Embryonic facial prominence (tissue), 1 donor: ENCODE measurements around the gene ACER3.
"Not testable (repeated sequence)": the region's sequence is repeated elsewhere in the genome, so short reads cannot be mapped to it uniquely, and the experiment has no call there.

Source experiments
- DNase-seq: peaks from one replicate; pipeline ENCODE4 v3.0.0-alpha.2; 2016; ENCODE audit errors: extremely low spot score

ACER3 gene

DNA sequence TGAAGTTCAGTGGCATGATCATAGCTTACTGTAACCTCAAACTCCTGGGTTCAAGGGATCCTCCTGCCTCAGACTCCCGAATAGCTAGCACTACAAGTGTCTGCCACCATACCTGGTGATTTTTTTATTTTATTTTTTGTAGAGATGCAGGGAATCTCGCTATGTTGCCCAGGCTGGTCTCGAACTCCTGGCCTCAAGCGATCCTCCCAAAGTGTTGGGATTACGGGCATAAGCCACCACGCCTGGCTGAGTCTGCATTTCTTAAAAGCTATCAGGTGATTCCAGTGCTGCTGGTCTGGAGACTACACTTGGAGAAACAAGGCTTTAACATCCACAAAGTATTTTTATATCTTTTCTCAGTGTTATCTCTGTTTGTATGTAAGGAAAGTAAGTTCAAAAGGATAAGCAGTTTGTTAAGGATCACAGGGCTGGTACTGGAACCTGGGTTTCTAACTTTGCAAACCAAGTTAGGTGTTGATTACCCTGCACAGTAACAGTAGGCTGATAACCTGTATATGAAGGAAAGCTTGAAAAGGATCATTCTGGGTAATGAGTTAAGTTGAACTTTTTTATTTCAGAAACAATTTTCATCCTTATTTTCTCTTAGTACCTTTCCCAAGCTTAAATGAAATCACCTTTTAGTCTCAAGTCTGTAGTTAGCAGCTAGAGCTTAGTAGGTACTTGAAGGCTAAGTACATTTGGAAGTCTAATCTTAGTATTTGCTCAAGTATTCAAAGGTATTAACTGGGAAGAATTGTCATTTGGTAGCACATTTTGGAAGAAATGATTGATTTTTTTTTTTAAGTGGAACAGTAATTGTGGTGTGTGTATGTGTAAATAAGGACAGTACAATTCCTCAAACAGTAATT, 12.5 kb downstream of the ACER3 start:
- no peak for DNase-seq

DNA sequence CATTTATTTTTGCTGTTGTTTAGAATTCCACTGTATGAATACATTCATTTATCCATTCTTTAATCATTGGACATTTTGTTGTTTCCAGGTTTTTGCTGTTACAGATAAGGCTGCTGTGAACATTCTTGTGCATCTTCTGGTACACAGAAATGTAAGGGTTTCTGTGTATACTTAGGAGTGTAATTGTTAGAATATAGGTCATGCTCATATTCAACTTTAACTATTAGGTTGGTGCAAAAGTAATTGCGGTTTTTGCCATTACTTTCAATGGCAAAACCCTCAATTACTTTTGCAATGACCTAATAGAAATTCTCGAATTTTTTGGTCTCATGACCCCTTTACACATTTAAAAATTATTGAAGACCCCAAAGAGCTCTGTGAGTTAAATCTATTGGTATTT, 17.3 kb downstream of the ACER3 start:
- DNase-seq: no peak

DNA sequence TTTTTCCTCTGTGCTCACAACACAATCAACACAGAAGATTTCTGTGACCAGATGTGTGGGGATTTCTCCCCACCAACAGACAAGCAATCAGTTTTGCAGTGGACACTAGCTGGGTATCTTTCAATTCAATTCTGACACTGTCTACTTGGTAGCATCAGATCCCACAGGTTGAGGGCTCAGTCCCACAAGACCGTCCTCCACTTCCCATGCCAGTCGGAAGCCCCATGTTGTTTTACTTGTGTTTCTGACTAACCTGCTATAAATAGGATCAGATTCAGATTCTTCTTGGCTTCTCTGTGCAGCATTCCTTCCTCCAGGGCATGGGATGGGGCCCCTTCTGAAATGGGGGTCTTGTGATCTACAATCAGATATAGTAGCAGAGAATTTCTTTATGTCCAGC, 19.6 kb downstream of the ACER3 start:
- no peak for DNase-seq

DNA sequence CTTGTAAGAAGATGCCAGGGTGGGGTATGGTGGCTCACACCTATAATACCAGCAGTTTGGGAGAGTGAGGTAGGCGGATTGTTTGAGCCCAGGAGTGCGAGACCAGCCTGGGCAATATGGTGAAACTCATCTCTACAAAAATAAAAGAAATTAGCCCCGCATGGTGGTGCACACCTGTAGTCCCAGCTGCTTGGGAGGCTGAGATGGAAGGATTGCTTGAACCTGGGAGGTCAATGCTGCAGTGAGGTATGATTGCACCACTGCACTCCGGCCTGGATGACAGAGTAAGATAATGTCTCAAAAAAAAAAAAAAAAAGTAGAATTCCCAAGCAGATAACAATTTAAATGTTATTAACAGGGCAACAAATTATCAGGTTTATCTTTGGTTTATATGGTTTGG, 20.2 kb downstream of the ACER3 start:
- DNase-seq: no peak

DNA sequence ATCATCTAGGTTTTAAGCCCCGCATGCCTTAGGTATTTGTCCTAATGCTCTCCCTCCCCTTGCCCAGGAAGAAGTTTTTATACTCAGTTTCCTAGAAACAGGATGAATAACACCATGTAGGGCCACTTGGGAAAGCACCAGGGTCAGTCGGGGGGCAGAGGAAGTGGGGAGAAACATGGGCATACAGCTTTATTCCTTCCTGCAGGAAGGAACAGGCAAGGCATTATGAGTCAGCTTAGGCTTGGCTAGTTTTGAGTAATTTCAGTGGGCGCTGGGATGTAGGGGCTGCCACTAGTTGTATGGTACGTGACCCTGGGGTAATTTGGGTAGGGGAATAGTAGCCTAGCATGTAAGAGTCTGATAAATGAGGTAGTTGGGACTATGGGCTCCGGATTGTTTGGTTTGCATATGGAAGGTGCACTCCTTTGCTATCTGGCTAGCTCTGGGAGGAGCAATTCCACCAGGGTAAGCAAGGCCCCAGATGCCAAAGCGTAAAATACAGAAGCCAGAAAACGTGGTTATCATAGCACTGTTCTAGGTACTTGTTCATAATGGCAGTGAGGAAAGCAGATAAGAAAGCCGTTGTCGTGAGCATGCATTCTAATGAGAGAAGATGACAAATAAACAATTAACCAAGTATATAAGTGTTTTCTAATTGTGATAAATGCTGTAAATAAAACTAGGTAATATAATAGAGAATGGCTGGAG, 24.8 kb downstream of the ACER3 start:
- DNase-seq: no peak

DNA sequence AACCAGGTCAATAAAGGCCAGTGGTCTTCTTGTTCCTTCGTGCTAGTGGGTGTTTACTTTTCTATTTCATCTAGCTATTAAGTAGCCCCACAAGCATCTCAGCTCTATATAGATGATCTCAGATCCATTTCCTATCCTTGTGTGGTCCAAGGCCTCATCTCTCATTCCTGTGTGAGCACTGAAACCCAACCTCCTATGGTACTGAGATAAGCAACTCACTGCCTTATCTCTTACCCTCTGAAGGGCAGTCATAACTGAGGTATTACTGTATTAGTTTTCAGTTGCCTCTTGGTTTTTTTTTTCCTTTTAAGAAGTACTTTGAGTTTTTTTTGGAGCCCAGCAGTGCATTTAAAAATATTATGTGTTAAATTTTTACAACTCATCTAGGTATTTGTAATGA, 28.3 kb downstream of the ACER3 start:
- DNase-seq: no peak

DNA sequence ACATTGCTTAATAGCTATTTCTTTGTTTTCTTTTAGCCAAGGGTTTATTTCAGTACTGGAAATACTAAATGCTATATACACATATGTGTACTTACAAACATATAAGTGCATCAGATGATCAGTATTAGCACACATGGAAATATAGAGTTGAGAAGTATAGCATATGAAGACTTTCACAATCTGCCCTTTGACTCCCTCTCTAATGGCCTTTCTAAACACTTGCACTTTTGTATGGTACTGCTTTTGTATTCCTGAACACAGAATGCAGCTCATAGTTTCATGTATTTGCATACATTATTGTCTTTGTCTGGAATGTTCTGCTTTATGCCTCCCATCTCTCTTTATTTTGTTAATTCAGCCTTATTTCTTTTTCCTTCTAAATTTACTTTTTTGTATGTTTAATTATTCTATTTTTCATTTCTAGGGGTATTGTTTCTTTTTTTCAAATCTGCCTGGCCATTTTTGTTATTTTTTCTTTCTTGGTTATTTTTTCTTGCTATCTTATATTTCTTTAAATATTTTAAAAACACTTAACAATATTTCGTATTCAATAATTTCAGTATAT, 28.8 kb downstream of the ACER3 start:
- no peak for DNase-seq

DNA sequence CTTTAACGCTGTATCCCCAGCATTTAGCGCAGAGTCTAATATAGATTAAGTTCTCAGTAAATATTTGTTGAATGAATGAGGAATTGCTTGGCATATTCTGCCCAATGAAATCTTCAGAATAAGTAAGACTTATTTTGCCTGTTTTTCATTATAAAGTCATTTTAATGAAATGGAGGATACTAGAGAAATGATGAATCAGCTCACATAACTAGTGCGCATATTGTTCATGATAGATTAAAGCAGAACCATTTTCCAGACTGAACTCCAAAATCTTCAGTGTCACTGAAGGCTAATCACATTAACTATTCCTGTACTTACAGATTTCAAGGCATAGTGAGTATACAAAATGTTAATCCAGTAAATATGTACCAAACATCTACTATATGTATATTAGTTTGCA, 29.6 kb downstream of the ACER3 start:
- no peak for DNase-seq

DNA sequence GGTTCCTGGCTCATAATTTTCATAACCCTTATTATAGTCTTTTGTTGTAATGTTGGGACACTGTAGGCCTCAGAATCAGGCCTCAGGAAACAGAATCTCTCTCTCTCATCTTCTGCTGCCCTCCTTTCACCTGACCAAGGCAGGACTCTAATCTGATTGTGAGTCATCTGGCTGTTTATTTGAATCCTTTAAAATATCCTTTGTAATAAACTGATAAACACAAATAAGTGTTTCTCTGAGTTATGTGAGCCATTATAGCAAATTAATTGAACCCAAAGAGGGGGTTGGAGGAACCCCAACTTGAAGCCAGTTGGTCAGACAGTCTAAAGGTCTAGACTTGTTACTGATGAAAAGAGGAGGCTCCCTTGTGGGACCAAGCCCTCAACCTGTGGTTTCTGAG, 30.6 kb downstream of the ACER3 start:
- no peak for DNase-seq

DNA sequence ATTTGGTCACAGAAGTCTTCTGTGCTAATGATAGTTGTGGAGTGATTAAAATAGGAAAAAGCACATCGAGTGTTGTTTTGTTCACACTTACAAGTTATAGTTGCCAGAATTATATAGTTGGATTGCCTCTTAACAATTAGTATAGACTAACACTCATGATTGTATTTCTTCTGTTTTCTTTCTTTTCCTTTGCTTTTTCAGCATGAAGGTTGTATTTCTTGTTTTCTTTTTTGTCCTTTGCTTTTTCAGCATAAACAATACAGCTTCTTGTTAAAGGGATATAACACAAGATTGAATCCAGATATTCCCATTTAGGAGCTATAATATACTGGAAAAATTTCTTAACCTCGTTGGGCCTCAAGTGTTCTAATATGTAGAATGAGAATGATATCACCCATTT, 31.1 kb downstream of the ACER3 start:
- DNase-seq: no peak

DNA sequence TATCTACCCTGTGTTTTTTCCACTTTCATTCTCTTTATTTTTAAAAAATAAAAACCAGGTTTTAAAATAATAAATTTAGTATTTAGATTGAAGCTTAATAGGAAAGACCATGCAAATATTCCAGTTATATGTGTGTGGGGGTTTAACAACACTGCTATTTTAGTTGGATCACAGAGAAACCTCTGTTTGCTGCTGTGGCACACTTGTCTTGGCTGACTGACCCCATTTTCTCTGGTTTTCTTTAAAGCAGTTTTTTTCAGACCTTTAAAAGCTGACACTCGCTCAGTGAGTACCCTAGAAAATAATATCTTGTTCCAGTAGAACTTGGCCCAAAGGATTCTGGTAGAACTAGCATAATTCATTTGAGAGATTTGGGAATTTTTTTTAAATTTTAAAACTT, 31.6 kb downstream of the ACER3 start:
- no peak for DNase-seq

DNA sequence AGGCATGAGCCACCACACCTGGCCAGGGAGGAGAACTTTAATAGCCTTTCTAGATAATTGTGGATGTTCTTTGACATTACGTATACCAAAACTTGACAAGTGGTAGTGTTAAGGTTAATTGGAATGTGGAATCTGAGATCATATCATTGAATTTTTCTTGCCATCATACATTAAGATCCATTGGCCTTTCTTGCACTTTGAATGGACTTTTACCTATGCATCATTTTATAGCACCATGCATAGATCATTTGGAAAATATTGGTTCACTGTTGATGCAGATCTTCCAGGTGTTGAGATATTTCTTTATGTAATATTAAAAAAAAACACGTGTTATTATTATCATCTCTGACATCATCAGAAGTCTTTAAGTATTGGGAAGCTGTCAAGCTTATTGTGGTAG, 36.5 kb downstream of the ACER3 start:
- no peak for DNase-seq

DNA sequence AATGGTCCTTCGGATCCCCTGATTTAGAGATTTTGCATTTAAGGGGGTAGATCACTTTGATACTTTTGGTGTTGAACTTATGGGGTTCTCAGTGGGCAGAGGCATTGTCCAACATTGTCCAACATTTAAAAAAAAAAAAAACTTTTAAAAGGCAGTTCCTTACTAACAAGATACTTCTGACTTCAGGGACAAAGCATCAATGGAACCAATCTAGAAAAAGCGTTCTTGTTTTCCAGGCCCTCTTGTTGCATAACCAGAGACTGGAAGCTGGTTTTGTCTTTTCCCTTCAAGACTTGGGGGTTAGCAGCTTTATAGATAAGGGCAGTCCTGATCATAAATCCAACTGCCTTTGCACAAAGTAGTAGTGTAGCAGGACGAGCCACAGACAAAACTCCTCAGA, 40.4 kb downstream of the ACER3 start:
- DNase-seq: no peak

DNA sequence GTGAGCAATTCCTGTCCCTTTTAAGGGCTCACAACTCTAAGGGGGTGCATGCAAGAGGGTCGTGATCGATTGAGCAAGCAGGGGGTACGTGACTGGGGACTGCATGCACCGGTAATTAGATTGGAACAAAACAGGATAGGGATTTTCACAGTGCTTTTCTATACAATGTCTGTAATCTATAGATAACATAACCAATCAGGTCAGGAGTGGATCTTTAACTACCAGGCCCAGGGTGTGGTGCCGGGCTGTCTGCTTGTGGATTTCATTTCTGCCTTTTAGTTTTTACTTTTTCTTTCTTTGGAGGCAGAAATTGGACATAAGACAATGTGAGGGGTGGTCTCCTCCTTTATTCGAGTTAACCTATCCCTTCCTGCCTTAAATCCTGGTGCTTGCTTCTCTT, 40.9 kb downstream of the ACER3 start:
- DNase-seq: not testable (repeated sequence)

DNA sequence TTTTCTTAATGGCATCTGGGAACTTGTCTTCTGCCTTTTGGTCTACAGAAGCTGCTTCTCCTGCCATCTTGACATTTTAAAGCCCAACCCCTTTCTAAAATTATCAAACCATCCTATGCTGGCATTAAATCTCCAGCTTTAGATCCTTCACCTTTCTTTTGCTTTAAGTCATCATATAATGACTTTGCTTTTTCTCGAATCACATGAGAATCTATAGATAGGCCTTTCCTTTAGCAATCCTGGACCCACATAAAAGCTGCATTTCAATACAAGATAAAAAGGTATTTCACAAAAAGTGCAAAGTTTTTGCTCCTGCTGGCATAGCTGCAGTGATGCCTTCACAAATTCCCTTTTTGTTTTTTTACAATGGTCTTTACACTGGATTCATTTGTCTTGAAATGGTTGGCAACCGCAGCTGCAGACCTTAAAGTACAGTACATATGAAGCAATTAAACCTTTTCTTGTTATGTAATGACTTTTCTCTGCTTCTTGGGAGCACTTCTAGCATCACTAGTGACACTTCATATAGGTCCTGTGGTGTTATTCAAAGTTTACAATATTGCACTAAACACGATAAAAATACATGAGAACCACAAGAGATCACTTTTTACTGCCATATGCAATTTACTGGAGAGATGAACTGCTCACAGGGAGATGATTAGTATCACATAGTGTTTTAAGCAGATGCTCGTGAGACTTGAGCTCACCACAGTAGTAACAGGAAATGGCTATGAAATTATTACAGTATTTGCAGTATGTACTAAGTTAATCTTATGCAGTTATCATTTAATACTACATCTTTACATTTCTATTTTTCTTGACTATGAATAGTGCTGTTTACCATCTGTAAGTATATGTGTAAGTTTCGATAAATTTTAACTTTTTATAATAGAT, 41.6 kb downstream of the ACER3 start:
- no peak for DNase-seq

DNA sequence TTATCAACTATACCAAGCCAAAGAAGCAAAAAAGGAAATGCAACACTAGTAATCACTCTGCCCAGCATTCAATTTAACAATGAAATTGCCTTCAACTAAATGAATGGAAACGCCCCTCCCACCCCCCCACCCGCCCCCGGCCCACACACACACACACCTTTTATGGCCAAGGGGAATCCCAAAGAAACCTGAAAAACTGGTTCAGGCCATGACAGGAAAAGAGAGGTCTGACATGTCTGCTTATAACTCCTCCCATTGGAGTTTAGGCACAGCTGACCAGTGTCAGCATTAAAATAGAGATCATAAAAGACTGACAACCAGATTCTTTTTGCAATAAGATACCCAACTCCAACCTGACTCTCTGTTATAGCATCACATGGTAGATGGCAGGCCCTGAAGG, 42.6 kb downstream of the ACER3 start:
- no peak for DNase-seq

DNA sequence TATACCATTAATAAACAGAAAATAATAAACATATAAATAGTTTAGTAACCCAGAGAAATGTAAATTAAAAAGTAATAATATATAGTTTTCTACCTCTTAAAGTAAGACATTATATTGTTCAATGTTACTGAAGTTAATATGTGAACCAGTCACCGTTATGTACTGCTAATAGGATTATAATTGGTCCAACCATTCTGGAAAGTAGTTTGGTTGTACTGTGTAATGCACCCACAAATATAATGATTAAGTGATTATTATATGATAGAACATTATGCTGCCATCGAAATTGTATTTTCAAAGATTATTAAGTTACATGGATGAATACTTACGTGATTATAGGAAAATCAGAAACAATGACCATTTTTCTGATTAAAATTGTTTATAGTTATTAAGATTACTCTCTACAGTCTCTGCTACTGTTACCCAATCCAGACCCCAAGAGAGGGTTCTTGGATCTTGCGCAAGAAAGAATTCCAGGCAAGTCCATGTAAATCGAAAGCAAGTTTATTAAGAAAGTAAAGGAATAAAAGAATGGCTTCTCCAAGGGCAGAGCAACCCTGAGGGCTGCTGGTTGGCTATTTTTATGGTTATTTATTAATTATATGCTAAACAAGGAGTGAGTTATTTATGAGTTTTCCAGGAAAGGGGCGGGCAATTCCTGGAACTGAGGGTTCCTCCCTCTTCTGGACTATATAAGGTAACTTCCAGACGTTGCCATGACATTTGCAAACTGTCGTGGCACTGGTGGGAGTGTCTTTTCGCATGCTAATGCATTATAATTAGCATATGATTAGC, 50.1 kb downstream of the ACER3 start:
- DNase-seq: no peak

DNA sequence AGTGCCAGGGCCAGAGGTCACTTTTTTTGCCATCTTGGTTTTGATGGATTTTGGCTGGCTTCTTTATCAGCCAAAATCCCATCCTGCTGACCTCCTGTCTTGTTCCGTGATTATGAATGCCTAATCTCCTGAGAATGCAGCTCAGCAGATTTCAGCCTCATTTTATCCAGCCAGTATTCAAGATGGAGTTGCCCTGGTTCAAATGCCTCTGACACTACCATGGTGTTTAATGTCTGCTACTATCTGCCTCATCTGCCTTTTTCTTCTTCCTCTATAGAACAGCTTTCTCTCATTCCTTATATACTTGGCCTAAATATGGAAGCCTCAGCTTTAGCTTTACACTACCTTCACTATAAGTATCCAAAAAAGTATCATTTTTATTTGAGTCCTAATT, 50.7 kb downstream of the ACER3 start:
- no peak for DNase-seq

DNA sequence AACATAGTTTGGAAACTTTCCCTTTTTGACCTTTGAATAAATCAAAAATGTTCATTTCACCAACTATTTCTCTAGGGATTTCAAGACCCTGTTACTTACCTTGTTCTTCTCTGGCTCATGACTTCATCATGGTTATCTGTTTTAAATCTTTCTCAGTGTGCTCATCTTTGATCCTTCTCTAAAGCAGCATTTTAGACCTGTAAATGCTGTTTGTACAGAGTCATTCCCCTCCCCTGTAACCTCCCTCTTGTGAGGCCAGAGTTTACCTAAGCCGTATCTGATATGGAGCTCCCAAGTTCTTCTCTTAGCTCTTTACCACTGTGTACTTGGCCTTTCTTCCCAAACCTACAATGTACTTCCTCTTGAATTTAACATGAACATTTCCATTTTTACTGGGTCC, 56.0 kb downstream of the ACER3 start:
- no peak for DNase-seq

DNA sequence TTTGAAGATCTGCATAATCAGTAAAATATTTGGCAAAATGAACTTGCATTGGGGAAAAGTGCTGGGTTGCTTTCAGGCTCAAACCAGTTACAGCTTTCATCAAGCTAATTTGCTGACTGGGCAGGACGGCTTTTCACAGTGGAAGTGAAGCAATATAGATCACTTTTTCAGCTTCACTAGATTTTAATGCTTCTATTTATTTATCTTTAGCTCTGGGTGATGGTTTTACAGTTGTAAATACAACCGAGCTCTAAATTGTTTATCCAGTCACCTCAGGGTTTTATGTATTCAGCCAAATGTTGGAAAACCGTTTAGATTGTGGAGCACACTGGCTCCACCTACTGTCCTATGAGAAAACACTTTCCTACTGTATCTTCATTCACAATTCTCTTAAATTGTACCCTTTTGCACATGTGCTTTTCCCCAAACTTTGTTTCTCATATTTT, 58.2 kb downstream of the ACER3 start:
- DNase-seq: peak; percentile 60

DNA sequence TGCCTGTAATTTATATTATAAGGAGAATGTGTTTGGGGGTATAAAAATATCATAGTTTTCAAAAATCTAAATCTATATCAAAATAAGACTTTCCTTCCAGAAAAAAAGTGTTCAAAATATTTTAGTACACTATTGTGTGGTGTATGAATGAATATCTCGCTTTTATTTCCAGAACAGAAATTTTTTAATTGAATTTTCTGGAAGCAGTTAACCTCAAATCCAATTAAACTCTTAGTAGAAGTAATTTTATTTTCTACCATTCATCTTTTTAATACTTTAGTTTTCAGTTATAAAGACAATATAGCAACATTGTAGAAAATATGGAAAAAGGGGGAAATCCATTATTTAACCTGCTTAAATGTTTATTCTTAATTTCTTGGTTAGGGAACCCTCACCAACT, 58.7 kb downstream of the ACER3 start:
- no peak for DNase-seq
